Omental fat pad (tissue), 4 donors: ENCODE results near the gene PPT2. TPM values are rescaled to one million over a fixed set of nuclear protein-coding genes. Genes with fewer than 3 reads are reported as not detected.

Source experiments
- ATAC-seq: fragments of 150-250 bp; one replicate; pipeline ENCODE4 v1.9.1; 2016; ENCODE audit warnings: mild to moderate bottlenecking, moderate library complexity; ENCODE audit not compliant: low FRiP score
- DNase-seq: peaks from one replicate; pipeline ENCODE4 v3.0.0-alpha.2; 2019; ENCODE audit warnings: low spot score
- total RNA-seq, 4 donors: library from RNA; depleted of rRNA; stranded (reverse); fragments of >200 nt; gene quantifications; one replicate each; pipeline ENCODE4 v1.1.0, GENCODE V29; 2016
- TF ChIP-seq, protein P1 (sequence below), 3 donors: fragments of 450-650 bp; IDR thresholded peaks; one replicate each; pipeline ENCODE4 v1.5.1; 2016 to 2017; ENCODE audit warnings: antibody characterized with exemption in 3 of 3, mild to moderate bottlenecking in 3 of 3, moderate library complexity in 2 of 3

Gene PPT2
- total RNA-seq, 4 donors from 2014 or later: 21.5 to 161 (median 34.3) TPM

DNA sequence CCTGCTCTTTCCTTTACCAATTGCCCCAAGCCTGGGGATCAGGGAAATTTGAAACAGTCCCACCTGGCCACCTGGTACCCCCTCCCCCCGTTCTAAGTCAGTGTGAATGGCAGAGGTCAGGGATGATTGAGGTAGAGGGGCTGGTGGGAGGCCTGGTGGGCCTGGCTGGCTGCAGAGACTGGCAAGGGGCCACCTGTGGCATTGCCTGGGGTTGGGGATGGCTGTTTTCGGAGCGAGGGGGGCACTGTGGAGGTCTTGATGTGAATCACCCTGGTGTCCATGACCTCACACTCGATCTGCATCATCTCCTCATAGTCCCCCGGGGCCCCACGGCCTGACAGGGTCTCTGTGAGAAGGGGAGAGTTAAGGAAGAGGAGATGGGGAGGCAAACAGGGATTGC is 38.3 kb upstream of the PPT2 start:
- TF ChIP-seq, protein P1, sequence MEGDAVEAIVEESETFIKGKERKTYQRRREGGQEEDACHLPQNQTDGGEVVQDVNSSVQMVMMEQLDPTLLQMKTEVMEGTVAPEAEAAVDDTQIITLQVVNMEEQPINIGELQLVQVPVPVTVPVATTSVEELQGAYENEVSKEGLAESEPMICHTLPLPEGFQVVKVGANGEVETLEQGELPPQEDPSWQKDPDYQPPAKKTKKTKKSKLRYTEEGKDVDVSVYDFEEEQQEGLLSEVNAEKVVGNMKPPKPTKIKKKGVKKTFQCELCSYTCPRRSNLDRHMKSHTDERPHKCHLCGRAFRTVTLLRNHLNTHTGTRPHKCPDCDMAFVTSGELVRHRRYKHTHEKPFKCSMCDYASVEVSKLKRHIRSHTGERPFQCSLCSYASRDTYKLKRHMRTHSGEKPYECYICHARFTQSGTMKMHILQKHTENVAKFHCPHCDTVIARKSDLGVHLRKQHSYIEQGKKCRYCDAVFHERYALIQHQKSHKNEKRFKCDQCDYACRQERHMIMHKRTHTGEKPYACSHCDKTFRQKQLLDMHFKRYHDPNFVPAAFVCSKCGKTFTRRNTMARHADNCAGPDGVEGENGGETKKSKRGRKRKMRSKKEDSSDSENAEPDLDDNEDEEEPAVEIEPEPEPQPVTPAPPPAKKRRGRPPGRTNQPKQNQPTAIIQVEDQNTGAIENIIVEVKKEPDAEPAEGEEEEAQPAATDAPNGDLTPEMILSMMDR (IDR thresholded peaks at IDR 0.05): no peak
- DNase-seq (no peak), ATAC-seq (no peak)

DNA sequence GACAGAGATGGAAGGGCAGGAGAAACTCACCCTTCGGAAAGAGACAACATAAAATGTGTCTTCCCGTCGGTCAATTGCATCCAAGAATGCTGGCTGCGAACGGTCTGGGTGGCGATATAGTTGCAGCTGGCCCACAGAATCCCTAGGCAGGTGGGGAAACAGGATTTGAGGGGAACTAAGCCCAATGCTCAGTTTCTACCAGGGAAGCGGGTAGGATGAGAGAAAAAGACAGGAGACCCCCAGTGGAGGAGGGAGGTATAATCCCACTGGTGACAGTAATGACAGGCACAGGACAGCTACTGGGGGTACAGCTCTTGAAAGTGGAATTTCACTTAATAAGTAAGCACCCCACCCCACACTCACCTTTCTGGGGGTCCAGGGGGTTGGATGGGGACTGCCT is 37.3 kb upstream of the PPT2 start:
- TF ChIP-seq, protein P1 (IDR thresholded peaks at IDR 0.05): no peak
- ATAC-seq: no peak
- no peak for DNase-seq

DNA sequence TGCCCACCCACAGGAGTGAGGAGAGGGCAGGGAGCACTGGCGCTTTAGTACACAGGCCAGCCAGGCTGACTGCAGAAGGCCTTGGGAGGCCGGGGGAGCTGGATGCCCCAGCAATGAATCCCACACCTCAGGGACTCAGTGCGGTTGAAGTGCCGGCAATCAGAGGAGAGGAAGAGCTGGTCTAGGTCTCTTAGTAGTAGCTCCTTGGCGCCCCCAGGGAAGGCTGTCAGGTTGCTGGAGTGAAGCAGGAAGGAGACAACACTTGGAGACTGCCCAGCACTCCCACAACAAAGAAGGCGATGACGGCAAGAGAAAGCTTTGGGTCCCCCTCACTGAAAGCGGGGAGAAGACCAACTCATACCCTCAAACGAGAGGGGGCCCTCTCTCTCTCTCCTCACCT is 36.5 kb upstream of the PPT2 start:
- ATAC-seq: no peak
- no peak for DNase-seq
- TF ChIP-seq, protein P1 (IDR thresholded peaks at IDR 0.05): no peak

DNA sequence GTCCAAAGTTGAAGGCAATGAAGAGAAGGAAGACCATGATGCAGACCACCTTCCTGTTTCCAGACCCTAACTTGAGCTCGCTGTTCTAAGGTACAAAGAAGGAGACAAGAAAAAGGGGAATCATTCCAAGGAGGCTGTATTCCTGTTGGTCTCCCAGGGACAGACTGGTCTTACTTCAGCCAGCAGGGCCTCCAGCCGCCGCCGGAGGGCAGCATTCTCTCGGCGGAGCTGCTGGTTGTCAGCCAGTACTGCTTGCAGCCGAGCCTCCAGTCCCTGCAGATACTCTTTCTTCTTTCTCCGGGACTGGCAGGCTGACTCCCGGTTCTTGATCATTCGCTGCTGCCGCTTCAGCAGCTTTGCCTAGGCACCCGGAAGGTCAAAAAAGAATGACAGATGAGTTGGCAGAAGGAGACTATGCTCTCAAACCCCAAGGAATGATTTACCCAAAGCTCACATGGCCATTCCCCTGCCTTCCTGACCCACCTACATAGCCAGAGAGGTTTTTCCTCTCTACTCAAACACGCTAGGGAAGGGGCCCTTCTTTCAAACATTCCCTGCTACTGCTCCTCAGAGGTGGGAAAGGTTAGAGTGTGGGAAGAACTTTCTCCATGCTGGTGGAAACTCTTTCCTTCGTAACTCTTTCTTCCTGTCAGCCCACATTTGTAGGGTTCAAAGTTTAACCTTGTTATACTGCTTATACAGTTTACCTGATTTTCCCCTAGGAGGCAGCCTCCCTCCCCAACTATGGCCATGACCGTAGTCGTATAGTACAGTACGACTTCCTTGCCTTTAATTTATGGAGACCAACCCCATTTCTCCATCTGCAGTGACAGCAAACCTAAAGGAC is 34.9 kb upstream of the PPT2 start:
- peak; percentile 61 for ATAC-seq
- DNase-seq: peak; percentile 63
- TF ChIP-seq, protein P1 (IDR thresholded peaks at IDR 0.05): peak in 1 of 3 donors; percentile 70

DNA sequence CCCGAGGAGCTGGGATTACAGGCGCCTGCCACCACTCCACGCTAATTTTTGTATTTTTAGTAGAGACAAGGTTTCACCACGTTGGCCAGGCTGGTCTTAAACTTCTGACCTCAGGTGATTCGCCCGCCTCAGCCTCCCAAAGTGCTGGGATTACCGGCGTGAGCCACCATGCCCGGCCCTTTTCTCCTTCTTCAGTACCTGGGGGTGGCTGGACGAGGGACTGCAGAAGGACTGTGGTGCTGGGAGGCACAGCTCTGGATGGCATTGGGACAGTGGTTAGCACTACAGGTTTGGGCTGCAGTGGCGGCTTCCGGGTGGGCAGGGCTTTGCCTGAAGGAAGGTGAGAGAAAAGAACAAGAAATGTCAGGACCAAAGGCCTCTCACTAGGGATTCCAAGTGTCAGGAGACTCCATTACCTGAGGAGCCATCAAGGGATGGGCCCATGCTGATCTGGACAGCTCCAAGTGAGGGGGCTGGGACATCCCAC is 33.3 kb upstream of the PPT2 start:
- DNase-seq (no peak), ATAC-seq (no peak)
- TF ChIP-seq, protein P1 (IDR thresholded peaks at IDR 0.05): no peak

DNA sequence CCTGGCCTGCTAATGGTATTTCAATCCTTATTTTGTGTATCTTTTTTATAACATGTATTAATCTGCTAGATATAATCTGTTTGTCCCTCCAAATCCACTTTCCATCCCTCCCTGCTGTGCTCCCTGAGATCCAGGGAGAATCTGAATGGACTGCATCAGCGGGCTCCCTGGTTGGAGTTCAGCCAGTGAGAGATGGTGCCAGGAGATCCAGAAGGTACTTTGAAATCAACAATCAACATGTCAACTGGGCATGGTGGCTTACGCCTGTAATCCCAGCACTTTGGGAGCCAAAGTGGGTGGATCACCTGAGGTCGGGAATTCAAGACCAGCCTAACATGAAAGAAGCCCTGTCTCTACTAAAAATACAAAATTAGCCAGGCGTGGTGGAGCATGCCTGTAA is 30.3 kb upstream of the PPT2 start:
- no peak for DNase-seq
- ATAC-seq: no peak

More for the DNA sequence above, 30.3 kb upstream of the PPT2 start:
- TF ChIP-seq, protein P1 (IDR thresholded peaks at IDR 0.05): no peak
